Measurements from ENCODE around the gene CFAP52. TPM values are rescaled to one million over a fixed set of nuclear protein-coding genes. Genes with fewer than 3 reads are reported as not detected.

Gene CFAP52
- polyA plus RNA-seq, 2 of the 4 experiments (the other 2 are of a cell fraction): 0.23 TPM; not detected in 1

- FAIRE-seq: no peak
- ChIA-PET POLR2A (interaction anchor here (0.5 kb wide), 1 partner anchor 22 kb away, joined by 4 read pairs; no protein-coding TSS in a partner anchor), CTCF (interaction anchor here (1.1 to 4.2 kb wide), 4 partner anchors 10 to 534 kb away, joined by 3 to 21 read pairs (median 3); no protein-coding TSS in a partner anchor)
- Histone ChIP-seq H3K4me3 (no peak overlapping the region), H3K4me1 (no peaks in the 10 kb centered on the region), H3K4me2 (no peak overlapping the region), H3K9me3 (no peaks in the 10 kb centered on the region), H3K27ac (no peak overlapping the region)
- no peak for TF ChIP-seq MYC (IDR thresholded peaks at IDR 0.05; ENCODE audit: borderline replicate concordance, low read length)
- TF ChIP-seq MAFK (IDR thresholded peaks at IDR 0.05; ENCODE audit: partially characterized antibody): peak; percentile 78
- 95% methylated on average over 3 of the region's 3 CpGs for WGBS (ENCODE audit: missing lambda C conversion rate)
- no peak for ATAC-seq
- no peak for DNase-seq (ENCODE audit: low read depth in 1 of 2, low spot score in 1 of 2)
Measured at GRCh38 chr17:9532715-9533114, 43.7 kb upstream of the CFAP52 start.

- WGBS (ENCODE audit: missing lambda C conversion rate): 75% methylated on average over 4 of the region's 4 CpGs
- no peak overlapping the region for H3K4me2 ChIP-seq
- H3K9me3 ChIP-seq: no peaks in the 10 kb centered on the region
- no peak for DNase-seq (ENCODE audit: low read depth in 1 of 2, low spot score in 1 of 2)
- H3K27ac ChIP-seq: no peak overlapping the region
- POLR2A ChIA-PET: no interaction called here
- H3K4me3 ChIP-seq: no peak overlapping the region
- CTCF ChIA-PET: interaction anchor here (0.6 to 4.2 kb wide), 6 partner anchors 11 to 541 kb away, joined by 3 to 21 read pairs (median 3); no protein-coding TSS in a partner anchor
- no peak for ATAC-seq
- no peaks in the 10 kb centered on the region for H3K4me1 ChIP-seq
- peak; percentile 68 for FAIRE-seq
- TF ChIP-seq ESRRA (IDR thresholded peaks at IDR 0.05; ENCODE audit: borderline replicate concordance, low read length): no peak
- TF ChIP-seq RARB (CRISPR knock-in tag; IDR thresholded peaks at IDR 0.05): no peak
- TF ChIP-seq, protein P1, sequence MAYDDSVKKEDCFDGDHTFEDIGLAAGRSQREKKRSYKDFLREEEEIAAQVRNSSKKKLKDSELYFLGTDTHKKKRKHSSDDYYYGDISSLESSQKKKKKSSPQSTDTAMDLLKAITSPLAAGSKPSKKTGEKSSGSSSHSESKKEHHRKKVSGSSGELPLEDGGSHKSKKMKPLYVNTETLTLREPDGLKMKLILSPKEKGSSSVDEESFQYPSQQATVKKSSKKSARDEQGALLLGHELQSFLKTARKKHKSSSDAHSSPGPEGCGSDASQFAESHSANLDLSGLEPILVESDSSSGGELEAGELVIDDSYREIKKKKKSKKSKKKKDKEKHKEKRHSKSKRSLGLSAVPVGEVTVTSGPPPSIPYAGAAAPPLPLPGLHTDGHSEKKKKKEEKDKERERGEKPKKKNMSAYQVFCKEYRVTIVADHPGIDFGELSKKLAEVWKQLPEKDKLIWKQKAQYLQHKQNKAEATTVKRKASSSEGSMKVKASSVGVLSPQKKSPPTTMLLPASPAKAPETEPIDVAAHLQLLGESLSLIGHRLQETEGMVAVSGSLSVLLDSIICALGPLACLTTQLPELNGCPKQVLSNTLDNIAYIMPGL (CRISPR knock-in tag; IDR thresholded peaks at IDR 0.05; ENCODE audit: borderline replicate concordance): no peak
- TF ChIP-seq ATOH8 (CRISPR knock-in tag; IDR thresholded peaks at IDR 0.05; ENCODE audit: low read depth): no peak
- no peak for TF ChIP-seq RFX5 (IDR thresholded peaks at IDR 0.05)
- no peak for TF ChIP-seq ZSCAN20 (CRISPR knock-in tag; IDR thresholded peaks at IDR 0.05)
- TF ChIP-seq JUN (IDR thresholded peaks at IDR 0.05): no peak
- TF ChIP-seq, protein P2, sequence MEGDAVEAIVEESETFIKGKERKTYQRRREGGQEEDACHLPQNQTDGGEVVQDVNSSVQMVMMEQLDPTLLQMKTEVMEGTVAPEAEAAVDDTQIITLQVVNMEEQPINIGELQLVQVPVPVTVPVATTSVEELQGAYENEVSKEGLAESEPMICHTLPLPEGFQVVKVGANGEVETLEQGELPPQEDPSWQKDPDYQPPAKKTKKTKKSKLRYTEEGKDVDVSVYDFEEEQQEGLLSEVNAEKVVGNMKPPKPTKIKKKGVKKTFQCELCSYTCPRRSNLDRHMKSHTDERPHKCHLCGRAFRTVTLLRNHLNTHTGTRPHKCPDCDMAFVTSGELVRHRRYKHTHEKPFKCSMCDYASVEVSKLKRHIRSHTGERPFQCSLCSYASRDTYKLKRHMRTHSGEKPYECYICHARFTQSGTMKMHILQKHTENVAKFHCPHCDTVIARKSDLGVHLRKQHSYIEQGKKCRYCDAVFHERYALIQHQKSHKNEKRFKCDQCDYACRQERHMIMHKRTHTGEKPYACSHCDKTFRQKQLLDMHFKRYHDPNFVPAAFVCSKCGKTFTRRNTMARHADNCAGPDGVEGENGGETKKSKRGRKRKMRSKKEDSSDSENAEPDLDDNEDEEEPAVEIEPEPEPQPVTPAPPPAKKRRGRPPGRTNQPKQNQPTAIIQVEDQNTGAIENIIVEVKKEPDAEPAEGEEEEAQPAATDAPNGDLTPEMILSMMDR (IDR thresholded peaks at IDR 0.05): no peak
- no peak for TF ChIP-seq E2F6 (IDR thresholded peaks at IDR 0.05; ENCODE audit: borderline replicate concordance, low read depth)
- no peak for TF ChIP-seq CBX2 (IDR thresholded peaks at IDR 0.05; ENCODE audit: borderline replicate concordance, low read depth)
- TF ChIP-seq RAD21 (conservative IDR thresholded peaks at IDR 0.05 in 1 of 2, IDR thresholded peaks at IDR 0.05 in 1 of 2): no peak
- TF ChIP-seq CBX8 (IDR thresholded peaks at IDR 0.05): no peak
Measured at GRCh38 chr17:9533441-9533840, 43.0 kb upstream of the CFAP52 start.

GRCh38 chr17:9536061-9536460 lies 40.4 kb upstream of the CFAP52 start:
- H3K4me2 ChIP-seq: no peak overlapping the region
- DNase-seq (ENCODE audit: low read depth in 1 of 2, low spot score in 1 of 2) (no peak), FAIRE-seq (no peak), ATAC-seq (no peak)
- no peaks in the 10 kb centered on the region for H3K4me1 ChIP-seq
- ChIA-PET POLR2A (no interaction called here), CTCF (interaction anchor here (0.8 kb wide), 1 partner anchor 282 kb away, joined by 3 read pairs; no protein-coding TSS in a partner anchor)
- TF ChIP-seq RFX5 (IDR thresholded peaks at IDR 0.05) (no peak), EHF (CRISPR knock-in tag; IDR thresholded peaks at IDR 0.05) (no peak), HEYL (CRISPR knock-in tag; IDR thresholded peaks at IDR 0.05) (no peak), ELK1 (IDR thresholded peaks at IDR 0.05; ENCODE audit: low read depth, low read length) (no peak), FOXS1 (CRISPR knock-in tag; IDR thresholded peaks at IDR 0.05) (no peak), E2F6 (IDR thresholded peaks at IDR 0.05; ENCODE audit: borderline replicate concordance, low read depth) (no peak), RNF2 (IDR thresholded peaks at IDR 0.05; ENCODE audit: borderline replicate concordance, low read depth) (no peak), HDAC2 (IDR thresholded peaks at IDR 0.05) (no peak), GATA3 (IDR thresholded peaks at IDR 0.05; ENCODE audit: borderline replicate concordance) (no peak), ZFP36 (IDR thresholded peaks at IDR 0.05; ENCODE audit: borderline replicate concordance, partially characterized antibody) (no peak), JUN (IDR thresholded peaks at IDR 0.05) (no peak), CHD4 (IDR thresholded peaks at IDR 0.05; ENCODE audit: borderline replicate concordance) (no peak), CEBPB (IDR thresholded peaks at IDR 0.05) (no peak), KDM5A (IDR thresholded peaks at IDR 0.05) (no peak), CHD2 (IDR thresholded peaks at IDR 0.05; ENCODE audit: low read length, partially characterized antibody) (no peak), ZC3H11A (IDR thresholded peaks at IDR 0.05) (no peak), ZSCAN20 (CRISPR knock-in tag; IDR thresholded peaks at IDR 0.05) (no peak)
- no peak overlapping the region for H3K4me3 ChIP-seq
- 95% methylated on average over 8 of the region's 8 CpGs for WGBS (ENCODE audit: missing lambda C conversion rate)
- H3K27ac ChIP-seq: no peak overlapping the region
- H3K9me3 ChIP-seq: no peaks in the 10 kb centered on the region

Data from A549 (cell line).